ENCODE data around the gene WDFY3.

WDFY3 gene
- total RNA-seq, result 0.84 to 2.7 reads per million in 2 donors

- DNase-seq, result no peak
Measured at GRCh38 chr4:84966382-84967242, at the start of gene WDFY3. Gene WDFY3 (minus strand): TSS chr4:84966690. CDS start chr4:84860591, 106,099 bp downstream.

- no peak for DNase-seq
Measured at GRCh38 chr4:85005865-85006377, 39.4 kb upstream of the WDFY3 start.

GRCh38 chr4:85000343-85000742, 33.9 kb upstream of the WDFY3 start:
- DNase-seq, result no peak

GRCh38 chr4:84995386-84995785, 28.9 kb upstream of the WDFY3 start:
- DNase-seq, result no peak

GRCh38 chr4:84994280-84994679, 27.8 kb upstream of the WDFY3 start:
- no peak for DNase-seq

- no peak for DNase-seq
Measured at GRCh38 chr4:84985952-84986351, 19.5 kb upstream of the WDFY3 start.

- DNase-seq, result no peak
Measured at GRCh38 chr4:84977396-84977795, 10.9 kb upstream of the WDFY3 start.

GRCh38 chr4:84973856-84974255, 7.4 kb upstream of the WDFY3 start:
- DNase-seq, result no peak

- no peak for DNase-seq
Measured at GRCh38 chr4:84971319-84971932, 4.9 kb upstream of the WDFY3 start.

GRCh38 chr4:84968925-84969324, 2.4 kb upstream of the WDFY3 start:
- DNase-seq, result no peak

GRCh38 chr4:84967243-84967690, 777 bp upstream of the WDFY3 start:
- no peak for DNase-seq

- DNase-seq, result no peak
Measured at GRCh38 chr4:84965553-84966381, 723 bp downstream of the WDFY3 start.

GRCh38 chr4:84964995-84965552, 1.4 kb downstream of the WDFY3 start:
- no peak for DNase-seq

GRCh38 chr4:84962102-84962501, 4.4 kb downstream of the WDFY3 start:
- DNase-seq, result no peak

GRCh38 chr4:84958434-84958833, 8.1 kb downstream of the WDFY3 start:
- DNase-seq, result no peak

GRCh38 chr4:84957514-84958420, 8.7 kb downstream of the WDFY3 start:
- no peak for DNase-seq

GRCh38 chr4:84956014-84956413, 10.5 kb downstream of the WDFY3 start:
- no peak for DNase-seq

GRCh38 chr4:84954982-84955567, 11.4 kb downstream of the WDFY3 start:
- no peak for DNase-seq

GRCh38 chr4:84952776-84953175, 13.7 kb downstream of the WDFY3 start:
- DNase-seq, result no peak

GRCh38 chr4:84952004-84952403, 14.5 kb downstream of the WDFY3 start:
- no peak for DNase-seq

GRCh38 chr4:84948056-84948455, 18.4 kb downstream of the WDFY3 start:
- no peak for DNase-seq

All from T-helper 9 cell (primary cell).